Gastroesophageal sphincter (tissue), 3 donors: Measurements from ENCODE around the gene FAM240A.

Source experiments
- POLR2AphosphoS5 ChIP-seq: sonication (generic); formaldehyde crosslinking; IDR thresholded peaks from one replicate; pipeline ENCODE4 v1.6.1; 2017; ENCODE audit warnings: antibody characterized with exemption
- TF ChIP-seq, protein P1 (sequence below), 4 experiments: fragments of 200-600 bp in 2 of 4; fragments of 450-650 bp in 2 of 4; sonication (generic) in 1 of 4; IDR thresholded peaks; one replicate each; pipeline ENCODE4 v1.5.1; 2017 to 2019; ENCODE audit warnings: antibody characterized with exemption in 4 of 4, mild to moderate bottlenecking in 2 of 4, moderate library complexity in 2 of 4

DNA sequence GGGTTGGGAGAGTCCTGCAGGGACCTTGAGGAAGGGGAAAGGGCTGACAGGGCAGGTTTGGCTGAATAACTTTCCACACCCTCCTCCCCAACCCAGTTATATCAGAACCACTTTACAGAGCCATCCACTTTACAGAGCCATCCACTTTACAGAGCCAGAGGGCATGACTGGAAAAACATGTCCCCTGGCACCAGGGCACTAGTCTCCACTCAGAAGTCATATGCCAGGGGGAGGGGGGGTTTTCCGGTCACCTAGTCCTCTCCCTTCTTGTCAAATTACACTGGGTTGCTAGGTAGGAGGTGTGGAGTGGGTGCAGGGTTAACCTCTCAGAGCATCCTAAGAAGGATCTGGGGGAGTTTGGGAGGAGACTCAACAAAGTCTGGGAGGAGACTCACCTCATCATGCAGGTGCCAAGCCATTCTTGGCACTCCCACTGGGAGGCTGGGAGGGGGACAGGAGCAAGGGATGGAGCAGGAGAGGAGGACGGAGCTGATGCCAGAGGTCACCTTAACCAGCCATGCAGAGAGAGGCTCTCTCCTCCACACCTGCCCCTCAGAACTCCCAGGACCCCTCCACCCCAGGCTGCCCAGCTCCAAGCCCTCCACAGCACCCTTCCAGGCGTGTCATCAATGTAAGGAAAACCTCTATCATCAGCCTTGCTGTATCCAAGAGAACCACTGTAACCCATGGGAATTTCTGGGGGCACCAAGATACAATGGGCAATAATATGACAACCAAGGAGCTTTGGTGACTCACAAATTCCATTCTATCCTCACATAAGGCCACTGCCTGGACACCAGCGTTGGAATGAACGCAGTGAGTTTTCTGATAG lies 47.9 kb upstream of the FAM240A start:
- TF ChIP-seq, protein P1, sequence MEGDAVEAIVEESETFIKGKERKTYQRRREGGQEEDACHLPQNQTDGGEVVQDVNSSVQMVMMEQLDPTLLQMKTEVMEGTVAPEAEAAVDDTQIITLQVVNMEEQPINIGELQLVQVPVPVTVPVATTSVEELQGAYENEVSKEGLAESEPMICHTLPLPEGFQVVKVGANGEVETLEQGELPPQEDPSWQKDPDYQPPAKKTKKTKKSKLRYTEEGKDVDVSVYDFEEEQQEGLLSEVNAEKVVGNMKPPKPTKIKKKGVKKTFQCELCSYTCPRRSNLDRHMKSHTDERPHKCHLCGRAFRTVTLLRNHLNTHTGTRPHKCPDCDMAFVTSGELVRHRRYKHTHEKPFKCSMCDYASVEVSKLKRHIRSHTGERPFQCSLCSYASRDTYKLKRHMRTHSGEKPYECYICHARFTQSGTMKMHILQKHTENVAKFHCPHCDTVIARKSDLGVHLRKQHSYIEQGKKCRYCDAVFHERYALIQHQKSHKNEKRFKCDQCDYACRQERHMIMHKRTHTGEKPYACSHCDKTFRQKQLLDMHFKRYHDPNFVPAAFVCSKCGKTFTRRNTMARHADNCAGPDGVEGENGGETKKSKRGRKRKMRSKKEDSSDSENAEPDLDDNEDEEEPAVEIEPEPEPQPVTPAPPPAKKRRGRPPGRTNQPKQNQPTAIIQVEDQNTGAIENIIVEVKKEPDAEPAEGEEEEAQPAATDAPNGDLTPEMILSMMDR (IDR thresholded peaks at IDR 0.05), result no peak
- no peak for TF ChIP-seq POLR2AphosphoS5
